ENCODE measurements around the gene VSTM1.
"Not testable (repeated sequence)": the region's sequence is repeated elsewhere in the genome, so short reads cannot be mapped to it uniquely, and the experiment has no call there.

Gene VSTM1

GRCh38 chr19:54041969-54042606 is 21.6 kb downstream of the VSTM1 start:
- no peak overlapping the region for H3K4me3 ChIP-seq (ENCODE audit: low read length)
- no peaks in the 10 kb centered on the region for H3K27me3 ChIP-seq (ENCODE audit: low read depth, low read length)
- no peaks in the 10 kb centered on the region for H3K79me2 ChIP-seq (ENCODE audit: low read length)
- TF ChIP-seq EZH2phosphoT487 (IDR thresholded peaks at IDR 0.05; ENCODE audit: low read depth) (no peak), CTCF (IDR thresholded peaks at IDR 0.05; ENCODE audit: low read depth, low read length) (no peak)
- H3K9ac ChIP-seq (ENCODE audit: low read length) = no peak overlapping the region
- no peaks in the 10 kb centered on the region for H4K20me1 ChIP-seq (ENCODE audit: insufficient read depth, low read length)
- H3K4me2 ChIP-seq (ENCODE audit: low read length) = no peak overlapping the region
- H3K27ac ChIP-seq (ENCODE audit: low read length) = no peak overlapping the region
- no peak overlapping the region for H2AFZ ChIP-seq (ENCODE audit: low read depth, low read length)
- no peaks in the 10 kb centered on the region for H3K36me3 ChIP-seq (replicated peaks; ENCODE audit: low read depth, low read length)
- no peaks in the 10 kb centered on the region for H3K9me3 ChIP-seq (ENCODE audit: insufficient read depth, low read length)
- H3K4me1 ChIP-seq (ENCODE audit: low read length) = no peaks in the 10 kb centered on the region

- no peaks in the 10 kb centered on the region for H3K9me3 ChIP-seq (ENCODE audit: insufficient read depth, low read length)
- H3K27me3 ChIP-seq (ENCODE audit: low read depth, low read length) = no peaks in the 10 kb centered on the region
- no peak overlapping the region for H3K9ac ChIP-seq (ENCODE audit: low read length)
- TF ChIP-seq EZH2phosphoT487 (IDR thresholded peaks at IDR 0.05; ENCODE audit: low read depth) (no peak), CTCF (IDR thresholded peaks at IDR 0.05; ENCODE audit: low read depth, low read length) (no peak)
- H3K4me2 ChIP-seq (ENCODE audit: low read length) = no peak overlapping the region
- H3K36me3 ChIP-seq (replicated peaks; ENCODE audit: low read depth, low read length) = no peaks in the 10 kb centered on the region
- no peaks in the 10 kb centered on the region for H3K79me2 ChIP-seq (ENCODE audit: low read length)
- H3K4me1 ChIP-seq (ENCODE audit: low read length) = no peaks in the 10 kb centered on the region
- H4K20me1 ChIP-seq (ENCODE audit: insufficient read depth, low read length) = no peaks in the 10 kb centered on the region
- H3K27ac ChIP-seq (ENCODE audit: low read length) = no peak overlapping the region
- H3K4me3 ChIP-seq (ENCODE audit: low read length) = no peak overlapping the region
- no peak overlapping the region for H2AFZ ChIP-seq (ENCODE audit: low read depth, low read length)
Measured at GRCh38 chr19:54040003-54040402, 23.7 kb downstream of the VSTM1 start.

GRCh38 chr19:54036542-54036941 is 27.2 kb downstream of the VSTM1 start:
- H3K4me1 ChIP-seq (ENCODE audit: low read length); H3K79me2 ChIP-seq (ENCODE audit: low read length); H4K20me1 ChIP-seq (ENCODE audit: insufficient read depth, low read length); H3K27me3 ChIP-seq (ENCODE audit: low read depth, low read length); H3K4me3 ChIP-seq (ENCODE audit: low read length); H3K27ac ChIP-seq (ENCODE audit: low read length); H3K9me3 ChIP-seq (ENCODE audit: insufficient read depth, low read length); H3K9ac ChIP-seq (ENCODE audit: low read length); H3K4me2 ChIP-seq (ENCODE audit: low read length); H3K36me3 ChIP-seq (replicated peaks; ENCODE audit: low read depth, low read length); H2AFZ ChIP-seq (ENCODE audit: low read depth, low read length): not testable (repeated sequence)

GRCh38 chr19:54035215-54036178 is 28.2 kb downstream of the VSTM1 start:
- Histone ChIP-seq H3K4me3 (ENCODE audit: low read length) (no peak overlapping the region), H3K4me2 (ENCODE audit: low read length) (no peak overlapping the region), H3K4me1 (ENCODE audit: low read length) (no peaks in the 10 kb centered on the region), H3K27me3 (ENCODE audit: low read depth, low read length) (no peaks in the 10 kb centered on the region), H3K79me2 (ENCODE audit: low read length) (no peaks in the 10 kb centered on the region), H4K20me1 (ENCODE audit: insufficient read depth, low read length) (no peaks in the 10 kb centered on the region), H3K9ac (ENCODE audit: low read length) (no peak overlapping the region), H2AFZ (ENCODE audit: low read depth, low read length) (no peak overlapping the region), H3K27ac (ENCODE audit: low read length) (no peak overlapping the region), H3K9me3 (ENCODE audit: insufficient read depth, low read length) (no peaks in the 10 kb centered on the region), H3K36me3 (replicated peaks; ENCODE audit: low read depth, low read length) (no peaks in the 10 kb centered on the region)
- TF ChIP-seq EZH2phosphoT487 (IDR thresholded peaks at IDR 0.05; ENCODE audit: low read depth) (no peak), CTCF (IDR thresholded peaks at IDR 0.05; ENCODE audit: low read depth, low read length) (no peak)
